MM.1S (cell line): ENCODE data around the gene C15orf40.
A peak's percentile ranks its signal among the peaks of the same experiment; 100 is the strongest.

ENCODE experiments used
- DNase-seq: peaks from one replicate; pipeline ENCODE4 v3.0.0-alpha.2; 2015
- H2AFZ ChIP-seq: fragments of 300-600 bp; sonication (generic); 2 replicates; pipeline ENCODE4 v1.6.0; 2016; ENCODE audit warnings: antibody characterized with exemption, low read length
- H3F3A ChIP-seq: fragments of 300-600 bp; sonication (generic); 2 replicates; pipeline ENCODE4 v1.6.1; 2016; ENCODE audit warnings: mild to moderate bottlenecking, antibody characterized with exemption, low read length, moderate library complexity, mixed read lengths; ENCODE audit not compliant: insufficient read depth
- H3K27ac ChIP-seq: fragments of 300-600 bp; sonication (generic); 2 replicates; pipeline ENCODE4 v1.5.1; 2016; ENCODE audit warnings: mild to moderate bottlenecking, low read length
- H3K27me3 ChIP-seq: fragments of 300-600 bp; sonication (generic); replicated peaks from 2 replicates; pipeline ENCODE4 v1.6.0; 2016; ENCODE audit warnings: low read length; ENCODE audit not compliant: insufficient read depth
- H3K36me3 ChIP-seq: fragments of 300-600 bp; sonication (generic); replicated peaks from 2 replicates; pipeline ENCODE4 v1.6.1; 2016; ENCODE audit warnings: mild to moderate bottlenecking, low read length, mixed read lengths; ENCODE audit not compliant: insufficient read depth
- H3K4me1 ChIP-seq: fragments of 300-600 bp; sonication (generic); 2 replicates; pipeline ENCODE4 v1.6.1; 2016; ENCODE audit warnings: low read length, mixed read lengths
- H3K4me2 ChIP-seq: fragments of 300-600 bp; sonication (generic); 2 replicates; pipeline ENCODE4 v1.6.0; 2016; ENCODE audit warnings: low read depth, low read length
- H3K4me3 ChIP-seq: fragments of 300-600 bp; sonication (generic); 2 replicates; pipeline ENCODE4 v1.5.1; 2016; ENCODE audit warnings: low read length, mixed read lengths
- H3K79me2 ChIP-seq: fragments of 300-600 bp; sonication (generic); 2 replicates; pipeline ENCODE4 v1.6.1; 2016; ENCODE audit warnings: mixed run types, low read length, mixed read lengths
- H3K9ac ChIP-seq: fragments of 300-600 bp; sonication (generic); 2 replicates; pipeline ENCODE4 v1.6.1; 2016; ENCODE audit warnings: low read length, mixed read lengths
- H3K9me2 ChIP-seq: fragments of 300-600 bp; sonication (generic); replicated peaks from 2 replicates; pipeline ENCODE4 v1.6.1; 2016; ENCODE audit warnings: mild to moderate bottlenecking, low read length, mixed read lengths; ENCODE audit not compliant: insufficient read depth
- H3K9me3 ChIP-seq: fragments of 300-600 bp; sonication (generic); replicated peaks from 2 replicates; pipeline ENCODE4 v1.6.1; 2016; ENCODE audit warnings: mild to moderate bottlenecking, low read length, mixed read lengths; ENCODE audit not compliant: insufficient read depth
- H4K20me1 ChIP-seq: fragments of 300-600 bp; sonication (generic); 2 replicates; pipeline ENCODE4 v1.6.1; 2016; ENCODE audit warnings: mild to moderate bottlenecking, low read length, moderate library complexity, mixed read lengths; ENCODE audit not compliant: insufficient read depth
- EZH2 ChIP-seq: fragments of 300-600 bp; sonication (generic); optimal IDR thresholded peaks from 2 replicates; pipeline ENCODE3; 2017; ENCODE audit warnings: low read depth, mild to moderate bottlenecking, antibody characterized with exemption, low read length, mixed read lengths
- EZH2phosphoT487 ChIP-seq: fragments of 300-600 bp; sonication (generic); IDR thresholded peaks from 2 replicates; pipeline ENCODE4 v1.6.1; 2018; ENCODE audit warnings: antibody characterized with exemption, low read length
- TF ChIP-seq, protein P1 (sequence below): fragments of 300-600 bp; sonication (generic); IDR thresholded peaks from 2 replicates; pipeline ENCODE4 v1.5.1; 2016; ENCODE audit warnings: antibody characterized with exemption, low read length, mixed read lengths

C15orf40 gene

DNA sequence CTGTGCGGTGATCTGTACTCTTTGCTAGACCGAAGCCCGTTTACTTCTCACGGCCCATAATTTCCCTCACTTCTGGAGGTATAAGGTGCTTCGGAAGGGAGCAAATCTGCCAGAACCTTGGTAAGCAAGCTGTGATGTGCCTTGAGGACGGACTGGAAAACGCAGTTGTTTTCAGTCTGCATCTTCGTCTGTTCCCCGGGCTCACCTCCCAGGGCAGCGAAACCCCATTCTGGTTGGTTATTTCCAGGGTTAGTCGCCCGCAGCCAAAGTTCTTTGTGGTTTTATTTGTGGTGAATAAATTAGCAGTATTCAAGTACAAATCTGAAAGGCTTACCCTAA, 25.0 kb downstream of the C15orf40 start:
- H3K4me3 ChIP-seq = peak overlapping the region; percentile 74
- H3K27ac ChIP-seq = peak overlapping the region; percentile 5; the same call in 1 of the 2 replicates

DNA sequence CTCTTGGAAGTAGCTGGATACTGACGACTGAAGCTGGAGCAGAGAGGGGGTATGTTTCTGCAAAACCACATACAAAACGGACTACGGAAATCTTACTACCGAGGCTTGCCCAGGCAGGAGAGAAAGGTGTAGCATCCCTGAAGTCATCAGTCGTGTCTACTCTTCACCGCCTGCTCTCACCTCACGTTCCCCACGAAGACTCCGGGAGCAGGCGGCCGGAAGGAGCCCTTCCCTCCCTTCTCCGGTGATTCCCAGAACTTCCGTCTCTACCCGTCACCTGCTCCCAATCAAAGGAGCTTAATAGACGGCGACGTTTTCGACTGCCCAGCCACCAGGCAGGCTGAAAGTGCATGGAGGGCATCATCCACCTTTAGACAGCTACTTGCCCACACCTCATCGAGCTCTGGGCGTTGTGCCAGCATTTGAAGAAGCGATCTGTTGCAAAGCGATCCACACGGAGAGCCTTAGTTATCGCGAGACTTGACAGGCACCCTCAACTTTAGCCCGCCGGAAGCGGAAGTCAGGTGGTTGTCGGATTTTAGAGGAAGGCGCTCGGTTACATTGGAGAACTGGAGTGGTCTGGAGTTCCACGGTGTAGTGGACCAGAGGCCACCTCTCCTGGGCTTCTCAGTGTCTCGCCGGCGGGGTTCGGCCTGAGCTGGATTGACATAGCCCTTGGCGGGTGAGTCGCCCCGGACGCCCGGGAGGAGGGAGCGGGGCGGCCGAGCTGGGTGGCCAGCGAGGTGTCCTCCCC, 25.6 kb downstream of the C15orf40 start, which contains the start of gene RAMAC:
Gene RAMAC, plus strand, starts transcription at position 523 of the 754 bp plus-strand sequence. CDS start 2,809 bp downstream, outside the sequence.
- TF ChIP-seq, protein P1, sequence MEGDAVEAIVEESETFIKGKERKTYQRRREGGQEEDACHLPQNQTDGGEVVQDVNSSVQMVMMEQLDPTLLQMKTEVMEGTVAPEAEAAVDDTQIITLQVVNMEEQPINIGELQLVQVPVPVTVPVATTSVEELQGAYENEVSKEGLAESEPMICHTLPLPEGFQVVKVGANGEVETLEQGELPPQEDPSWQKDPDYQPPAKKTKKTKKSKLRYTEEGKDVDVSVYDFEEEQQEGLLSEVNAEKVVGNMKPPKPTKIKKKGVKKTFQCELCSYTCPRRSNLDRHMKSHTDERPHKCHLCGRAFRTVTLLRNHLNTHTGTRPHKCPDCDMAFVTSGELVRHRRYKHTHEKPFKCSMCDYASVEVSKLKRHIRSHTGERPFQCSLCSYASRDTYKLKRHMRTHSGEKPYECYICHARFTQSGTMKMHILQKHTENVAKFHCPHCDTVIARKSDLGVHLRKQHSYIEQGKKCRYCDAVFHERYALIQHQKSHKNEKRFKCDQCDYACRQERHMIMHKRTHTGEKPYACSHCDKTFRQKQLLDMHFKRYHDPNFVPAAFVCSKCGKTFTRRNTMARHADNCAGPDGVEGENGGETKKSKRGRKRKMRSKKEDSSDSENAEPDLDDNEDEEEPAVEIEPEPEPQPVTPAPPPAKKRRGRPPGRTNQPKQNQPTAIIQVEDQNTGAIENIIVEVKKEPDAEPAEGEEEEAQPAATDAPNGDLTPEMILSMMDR = no peak
- TF ChIP-seq EZH2 (no peak), EZH2phosphoT487 (no peak)
- Histone ChIP-seq H3K4me3 (peak within 1 kb of the TSS; percentile 74), H3K9ac (peak within 1 kb of the TSS; percentile 71), H3K27ac (peak within 1 kb of the TSS; percentile 17; the same call in 1 of the 2 replicates), H3K9me2 (no peaks in the 10 kb centered on the region), H3F3A (no peaks in the 10 kb centered on the region; the same call in 1 of the 2 replicates), H3K27me3 (no peaks in the 10 kb centered on the region), H3K36me3 (no peaks in the 10 kb centered on the region), H3K9me3 (no peaks in the 10 kb centered on the region), H2AFZ (peak within 1 kb of the TSS; percentile 91), H3K4me2 (peak within 1 kb of the TSS; percentile 75), H3K79me2 (peaks cover 23% of the 10 kb centered on the region), H3K4me1 (peaks cover 4% of the 10 kb centered on the region; the same call in 1 of the 2 replicates), H4K20me1 (no peaks in the 10 kb centered on the region)
- DNase-seq = peak; percentile 97

More for the DNA sequence above, 25.0 kb downstream of the C15orf40 start:
- DNase-seq = no peak
- Histone ChIP-seq H2AFZ (peak overlapping the region; percentile 91), H3K27me3 (no peaks in the 10 kb centered on the region), H3F3A (no peaks in the 10 kb centered on the region; the same call in 1 of the 2 replicates), H3K36me3 (no peaks in the 10 kb centered on the region), H3K9ac (peak overlapping the region; percentile 71), H3K4me1 (peaks cover 4% of the 10 kb centered on the region; the same call in 1 of the 2 replicates), H3K9me3 (no peaks in the 10 kb centered on the region), H3K4me2 (peak overlapping the region; percentile 75), H3K79me2 (peaks cover 23% of the 10 kb centered on the region), H3K9me2 (no peaks in the 10 kb centered on the region), H4K20me1 (no peaks in the 10 kb centered on the region)
- no peak for TF ChIP-seq EZH2
- TF ChIP-seq, protein P1 = no peak
- no peak for TF ChIP-seq EZH2phosphoT487

DNA sequence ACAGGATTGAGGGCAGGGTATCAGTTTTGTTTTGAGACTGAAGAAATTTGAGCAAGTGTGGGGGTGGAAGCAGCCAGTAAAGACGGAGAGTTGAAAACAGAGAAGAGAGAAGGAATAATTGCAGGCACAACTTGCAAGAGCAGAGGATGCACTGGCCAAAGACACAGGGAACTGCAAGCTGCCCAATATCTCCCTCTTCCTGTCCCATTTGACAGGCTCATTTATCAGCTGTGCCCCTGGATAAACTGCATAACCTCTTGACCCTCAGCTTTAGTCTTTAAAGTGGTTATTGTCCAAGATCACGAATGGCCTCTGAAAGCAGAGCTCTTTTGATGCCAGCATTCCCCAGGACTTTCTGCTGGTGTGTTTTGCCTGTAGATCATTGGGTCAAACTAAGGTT, 30.5 kb downstream of the C15orf40 start:
- Histone ChIP-seq H3F3A (no peaks in the 10 kb centered on the region; the same call in 1 of the 2 replicates), H3K27me3 (no peaks in the 10 kb centered on the region), H3K9me3 (no peaks in the 10 kb centered on the region), H4K20me1 (no peaks in the 10 kb centered on the region), H3K4me2 (no peak overlapping the region), H3K9me2 (no peaks in the 10 kb centered on the region), H3K27ac (no peak overlapping the region), H3K79me2 (no peaks in the 10 kb centered on the region), H3K4me1 (peaks cover 4% of the 10 kb centered on the region; the same call in 1 of the 2 replicates), H3K36me3 (no peaks in the 10 kb centered on the region), H2AFZ (no peak overlapping the region), H3K4me3 (no peak overlapping the region), H3K9ac (no peak overlapping the region)
- TF ChIP-seq EZH2 = no peak
- DNase-seq = no peak

DNA sequence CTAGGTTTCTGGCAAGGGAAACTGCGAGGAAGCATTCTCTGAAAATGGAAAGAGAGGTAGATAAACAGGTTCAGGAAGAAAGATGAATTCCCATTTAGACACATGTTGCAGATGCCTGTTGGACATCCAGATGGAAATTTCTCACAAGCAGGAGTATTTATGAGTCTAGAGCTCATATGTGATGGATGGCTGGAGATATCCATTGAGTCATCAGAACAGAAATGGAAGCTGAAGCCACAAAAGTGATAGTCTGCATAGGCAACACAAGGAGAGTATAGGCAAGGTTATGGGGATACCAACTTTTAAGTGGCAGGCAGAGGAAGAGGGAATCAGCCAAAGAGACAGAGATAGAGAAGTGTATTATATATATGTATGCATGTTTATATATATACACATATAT, 31.7 kb downstream of the C15orf40 start:
- DNase-seq = no peak
- Histone ChIP-seq H3K4me2 (no peak overlapping the region), H3F3A (no peaks in the 10 kb centered on the region; the same call in 1 of the 2 replicates), H4K20me1 (no peaks in the 10 kb centered on the region), H3K9me3 (no peaks in the 10 kb centered on the region), H3K27ac (no peak overlapping the region), H3K4me1 (no peaks in the 10 kb centered on the region), H2AFZ (no peak overlapping the region), H3K27me3 (no peaks in the 10 kb centered on the region), H3K79me2 (no peaks in the 10 kb centered on the region), H3K9me2 (no peaks in the 10 kb centered on the region), H3K36me3 (no peaks in the 10 kb centered on the region), H3K4me3 (no peak overlapping the region), H3K9ac (no peak overlapping the region)
- TF ChIP-seq EZH2 = no peak
- TF ChIP-seq, protein P1 = no peak
- no peak for TF ChIP-seq EZH2phosphoT487
